ENCODE results near the gene MAP3K19. TPM values are rescaled to one million over a fixed set of nuclear protein-coding genes. Genes with fewer than 3 reads are reported as not detected.

Gene MAP3K19
- total RNA-seq, 1 donor from 2014 or later = not detected

DNA sequence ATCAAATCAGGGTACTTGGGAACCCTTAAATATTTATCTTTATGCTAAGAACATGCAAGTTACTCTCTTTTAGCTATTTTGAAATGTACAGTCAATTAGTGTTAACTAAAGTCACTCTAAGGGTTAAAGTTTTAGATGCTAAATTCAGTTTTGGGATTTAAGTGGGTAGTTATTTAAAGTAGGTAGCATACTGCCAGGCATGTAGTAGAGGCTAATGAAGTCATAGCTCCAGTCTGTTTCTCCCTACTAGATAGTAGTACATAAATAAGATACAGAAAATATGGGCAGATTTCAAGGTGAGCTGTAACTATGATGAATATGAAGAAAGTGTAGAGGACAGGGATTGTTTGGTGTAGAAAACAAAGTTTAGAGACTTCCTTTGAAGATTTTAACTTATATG, 12.3 kb upstream of the MAP3K19 start:
- Histone ChIP-seq H3K4me3 (ENCODE audit: low read depth, low read length) (no peak overlapping the region), H3K36me3 (ENCODE audit: control insufficient read depth, insufficient read depth, low read length) (peaks cover 7% of the 10 kb centered on the region), H3K27me3 (ENCODE audit: control insufficient read depth, insufficient read depth, low read length) (no peaks in the 10 kb centered on the region)
- FAIRE-seq = no peak
- no peak for DNase-seq (ENCODE audit: low read depth)
- TF ChIP-seq, protein P1, sequence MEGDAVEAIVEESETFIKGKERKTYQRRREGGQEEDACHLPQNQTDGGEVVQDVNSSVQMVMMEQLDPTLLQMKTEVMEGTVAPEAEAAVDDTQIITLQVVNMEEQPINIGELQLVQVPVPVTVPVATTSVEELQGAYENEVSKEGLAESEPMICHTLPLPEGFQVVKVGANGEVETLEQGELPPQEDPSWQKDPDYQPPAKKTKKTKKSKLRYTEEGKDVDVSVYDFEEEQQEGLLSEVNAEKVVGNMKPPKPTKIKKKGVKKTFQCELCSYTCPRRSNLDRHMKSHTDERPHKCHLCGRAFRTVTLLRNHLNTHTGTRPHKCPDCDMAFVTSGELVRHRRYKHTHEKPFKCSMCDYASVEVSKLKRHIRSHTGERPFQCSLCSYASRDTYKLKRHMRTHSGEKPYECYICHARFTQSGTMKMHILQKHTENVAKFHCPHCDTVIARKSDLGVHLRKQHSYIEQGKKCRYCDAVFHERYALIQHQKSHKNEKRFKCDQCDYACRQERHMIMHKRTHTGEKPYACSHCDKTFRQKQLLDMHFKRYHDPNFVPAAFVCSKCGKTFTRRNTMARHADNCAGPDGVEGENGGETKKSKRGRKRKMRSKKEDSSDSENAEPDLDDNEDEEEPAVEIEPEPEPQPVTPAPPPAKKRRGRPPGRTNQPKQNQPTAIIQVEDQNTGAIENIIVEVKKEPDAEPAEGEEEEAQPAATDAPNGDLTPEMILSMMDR (IDR thresholded peaks at IDR 0.05; ENCODE audit: insufficient read depth, low read length, severe bottlenecking) = no peak

DNA sequence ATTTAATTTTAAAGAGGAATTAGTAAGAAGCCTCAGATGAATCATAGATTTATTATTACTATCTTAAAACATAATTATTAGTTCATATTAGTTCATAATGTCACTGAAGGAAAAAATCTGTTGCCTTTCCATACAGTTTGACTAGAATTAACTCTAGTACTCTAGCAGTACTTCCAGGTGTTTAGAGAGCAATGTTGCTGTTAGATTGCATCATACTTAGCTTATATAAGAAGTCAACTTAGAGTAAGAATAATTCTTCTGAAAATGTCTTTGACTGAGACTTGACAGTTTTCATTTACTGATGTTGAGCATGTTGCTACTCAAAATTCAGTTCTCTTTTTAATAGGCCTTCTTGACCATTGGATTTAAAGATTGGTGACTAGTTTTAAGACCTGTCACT, 9.5 kb upstream of the MAP3K19 start:
- TF ChIP-seq, protein P1 (IDR thresholded peaks at IDR 0.05; ENCODE audit: insufficient read depth, low read length, severe bottlenecking) = no peak
- DNase-seq (ENCODE audit: low read depth) (no peak), FAIRE-seq (no peak)
- H3K36me3 ChIP-seq (ENCODE audit: control insufficient read depth, insufficient read depth, low read length) = peaks cover 7% of the 10 kb centered on the region
- H3K27me3 ChIP-seq (ENCODE audit: control insufficient read depth, insufficient read depth, low read length) = no peaks in the 10 kb centered on the region
- no peak overlapping the region for H3K4me3 ChIP-seq (ENCODE audit: low read depth, low read length)

- Histone ChIP-seq H3K27me3 (ENCODE audit: control insufficient read depth, insufficient read depth, low read length) (no peaks in the 10 kb centered on the region), H3K36me3 (ENCODE audit: control insufficient read depth, insufficient read depth, low read length) (no peaks in the 10 kb centered on the region), H3K4me3 (ENCODE audit: low read depth, low read length) (no peak overlapping the region)
- no peak for FAIRE-seq
- TF ChIP-seq, protein P1 (IDR thresholded peaks at IDR 0.05; ENCODE audit: insufficient read depth, low read length, severe bottlenecking) = no peak
- peak; percentile 75 for DNase-seq (ENCODE audit: low read depth)
Measured at GRCh38 chr2:135055182-135055786, 8.0 kb upstream of the MAP3K19 start.

- peak; percentile 17 for DNase-seq (ENCODE audit: low read depth)
- no peak for FAIRE-seq
- H3K27me3 ChIP-seq (ENCODE audit: control insufficient read depth, insufficient read depth, low read length) = no peaks in the 10 kb centered on the region
Measured at GRCh38 chr2:135052997-135053474, 5.8 kb upstream of the MAP3K19 start.

DNA sequence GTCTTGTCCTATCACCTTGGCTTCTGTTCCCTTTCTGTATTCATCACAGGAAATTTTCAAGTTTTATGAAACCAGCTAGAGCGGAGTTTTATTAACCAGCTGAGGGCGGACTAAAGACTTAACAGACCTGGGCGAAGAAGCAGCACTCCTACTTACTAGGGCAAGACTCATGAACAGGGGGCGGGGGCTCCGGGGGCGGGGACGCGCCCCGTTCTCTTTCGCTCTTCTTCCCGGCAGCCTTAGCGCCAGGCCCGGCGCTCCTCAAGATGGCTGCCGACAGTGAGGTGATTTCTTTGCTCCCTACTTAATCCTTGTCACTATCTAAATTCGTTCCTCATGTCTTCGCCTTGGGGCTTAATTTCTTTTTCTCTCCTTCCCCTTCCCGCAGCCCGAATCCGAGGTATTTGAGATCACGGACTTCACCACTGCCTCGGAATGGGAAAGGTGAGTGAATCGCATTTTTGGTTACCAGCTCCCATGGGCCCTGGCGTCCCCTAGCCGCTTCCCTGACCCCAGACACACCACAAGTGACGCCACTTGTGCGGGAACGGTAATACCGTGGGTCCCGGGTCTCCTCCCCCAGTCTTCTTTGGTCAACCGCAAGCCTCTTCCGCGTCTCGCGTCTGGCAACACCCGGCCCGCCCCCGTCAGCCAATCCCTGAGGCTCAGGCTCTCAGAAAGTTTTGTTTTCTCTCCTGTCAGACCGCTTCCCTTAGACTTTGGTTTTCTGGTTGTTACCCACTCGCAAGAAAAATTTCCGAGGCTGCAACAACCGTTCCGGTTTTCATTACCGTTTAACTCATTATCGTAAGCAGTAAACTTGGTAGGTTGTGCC, 5.0 kb upstream of the MAP3K19 start, which contains the start of gene RAB3GAP1:
TSS of gene RAB3GAP1 (plus strand) at position 251 of the 835 bp plus-strand sequence. CDS start at position 267, 16 bp downstream.
- TF ChIP-seq, protein P1 (IDR thresholded peaks at IDR 0.05; ENCODE audit: insufficient read depth, low read length, severe bottlenecking) = no peak
- FAIRE-seq (no peak), DNase-seq (ENCODE audit: low read depth) (peak; percentile 79)
- peak within 1 kb of the TSS; percentile 65 for H3K4me3 ChIP-seq (ENCODE audit: low read depth, low read length)
- no peaks in the 10 kb centered on the region for H3K27me3 ChIP-seq (ENCODE audit: control insufficient read depth, insufficient read depth, low read length)
- H3K36me3 ChIP-seq (ENCODE audit: control insufficient read depth, insufficient read depth, low read length) = no peaks in the 10 kb centered on the region

More at GRCh38 chr2:135052997-135053474, 5.8 kb upstream of the MAP3K19 start:
- H3K36me3 ChIP-seq (ENCODE audit: control insufficient read depth, insufficient read depth, low read length) = no peaks in the 10 kb centered on the region
- TF ChIP-seq, protein P1 (IDR thresholded peaks at IDR 0.05; ENCODE audit: insufficient read depth, low read length, severe bottlenecking) = no peak
- H3K4me3 ChIP-seq (ENCODE audit: low read depth, low read length) = peak overlapping the region; percentile 65
